NCI-H748 treated with DMSO at 0.1 percent for 48 hours (cell line): ENCODE measurements around the gene GTPBP1.

Experiments used
- DNase-seq: peaks from one replicate; lab custom pipeline; 2025; lab: John Stamatoyannopoulos, UW

GTPBP1 gene

DNA sequence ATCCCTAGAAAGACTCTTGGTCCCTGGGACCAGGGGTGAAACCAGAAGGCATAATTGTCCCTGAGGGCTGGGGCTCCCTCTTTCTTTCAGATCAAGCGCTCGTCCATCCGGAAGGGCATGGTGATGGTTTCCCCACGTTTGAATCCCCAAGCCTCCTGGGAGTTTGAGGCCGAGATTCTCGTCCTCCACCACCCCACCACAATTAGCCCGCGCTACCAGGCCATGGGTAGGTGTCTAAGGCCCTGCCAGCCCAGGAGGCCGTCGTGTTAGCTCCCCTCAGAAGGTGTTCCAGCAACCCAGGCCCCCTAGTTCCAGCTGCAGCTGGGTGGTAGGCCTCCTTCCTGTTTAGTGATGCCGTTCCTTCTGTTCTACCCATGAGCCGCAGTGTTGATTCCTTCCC lies 21.4 kb downstream of the GTPBP1 start:
- DNase-seq, result no peak

DNA sequence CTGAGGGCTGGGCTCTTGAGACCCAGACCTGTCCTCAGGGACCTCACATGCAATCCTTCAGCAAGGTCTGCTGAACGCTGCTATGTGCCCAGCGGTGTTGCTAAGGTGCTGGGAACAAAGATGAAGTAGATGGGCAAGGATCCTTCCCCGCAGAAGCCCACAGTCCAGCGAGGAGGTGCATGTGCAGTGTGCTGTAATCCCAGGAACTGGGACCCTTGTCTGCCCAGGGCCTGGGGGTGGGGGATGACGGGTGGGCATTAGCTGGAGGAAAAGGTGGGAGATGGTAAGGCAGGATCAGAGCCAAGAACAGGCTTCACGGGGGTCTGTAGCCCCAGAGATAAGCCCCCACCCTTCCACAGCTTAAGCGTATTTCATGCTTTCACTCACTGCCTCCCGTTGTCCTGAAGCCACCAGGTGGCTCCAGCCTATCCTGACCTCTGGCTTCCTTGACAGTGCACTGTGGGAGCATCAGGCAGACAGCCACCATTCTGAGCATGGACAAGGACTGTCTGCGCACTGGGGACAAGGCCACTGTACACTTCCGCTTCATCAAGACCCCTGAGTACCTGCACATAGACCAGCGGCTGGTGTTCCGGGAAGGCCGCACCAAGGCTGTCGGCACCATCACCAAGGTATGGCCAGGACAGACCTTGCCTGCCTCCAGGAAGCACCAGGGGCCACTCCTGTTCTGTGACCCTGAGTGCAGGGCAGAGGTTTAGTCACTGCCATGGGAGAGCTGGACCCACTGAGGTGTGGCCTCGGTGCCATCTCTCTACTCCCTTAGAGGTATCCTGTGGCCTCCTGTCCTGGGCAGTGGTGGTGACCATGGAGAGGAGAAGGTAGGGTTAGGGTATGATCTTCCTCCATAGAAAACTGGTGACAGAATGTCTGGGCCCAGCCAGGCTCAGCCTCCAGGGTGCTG lies 22.0 kb downstream of the GTPBP1 start:
- DNase-seq, result no peak

DNA sequence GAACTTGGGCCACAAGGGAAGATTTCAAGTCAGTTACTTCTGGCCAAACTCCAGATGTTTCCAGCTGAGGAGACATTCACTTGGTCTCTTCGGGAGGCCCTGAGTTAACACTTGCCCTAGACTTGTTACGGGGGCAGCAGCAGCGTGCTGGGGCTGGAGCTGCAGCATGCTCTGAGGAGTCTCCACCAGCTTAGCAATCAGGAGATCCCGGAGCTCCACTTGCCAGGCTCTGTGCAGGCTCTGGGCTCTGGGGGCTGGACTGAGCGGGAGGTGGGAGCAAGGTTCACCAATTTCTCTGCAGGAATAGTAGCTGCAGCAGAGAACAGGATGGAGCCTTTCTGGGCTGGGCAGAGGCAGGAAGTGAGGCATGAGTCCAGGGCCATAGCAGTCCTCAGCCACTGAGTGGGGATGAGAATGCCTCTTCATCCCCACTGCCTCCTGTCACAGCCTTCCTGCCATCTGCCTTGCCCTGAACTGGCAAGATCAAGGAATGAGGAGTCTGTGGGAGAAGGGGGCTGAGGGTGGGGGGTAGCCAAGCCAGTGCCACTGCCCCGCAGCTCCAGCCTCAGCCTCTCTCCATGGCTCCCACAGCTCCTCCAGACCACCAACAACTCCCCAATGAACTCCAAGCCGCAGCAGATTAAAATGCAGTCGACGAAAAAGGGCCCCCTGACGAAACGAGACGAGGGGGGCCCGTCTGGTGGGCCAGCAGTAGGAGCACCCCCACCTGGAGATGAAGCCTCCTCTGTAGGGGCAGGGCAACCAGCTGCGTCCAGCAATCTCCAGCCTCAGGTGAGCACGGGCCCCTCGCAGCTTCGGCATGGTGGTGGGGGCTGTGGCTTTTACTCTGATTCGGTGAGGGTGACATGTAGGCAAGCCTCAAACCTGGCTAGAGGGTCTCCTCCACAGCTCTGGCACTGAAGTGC lies 23.4 kb downstream of the GTPBP1 start:
- DNase-seq, result no peak

DNA sequence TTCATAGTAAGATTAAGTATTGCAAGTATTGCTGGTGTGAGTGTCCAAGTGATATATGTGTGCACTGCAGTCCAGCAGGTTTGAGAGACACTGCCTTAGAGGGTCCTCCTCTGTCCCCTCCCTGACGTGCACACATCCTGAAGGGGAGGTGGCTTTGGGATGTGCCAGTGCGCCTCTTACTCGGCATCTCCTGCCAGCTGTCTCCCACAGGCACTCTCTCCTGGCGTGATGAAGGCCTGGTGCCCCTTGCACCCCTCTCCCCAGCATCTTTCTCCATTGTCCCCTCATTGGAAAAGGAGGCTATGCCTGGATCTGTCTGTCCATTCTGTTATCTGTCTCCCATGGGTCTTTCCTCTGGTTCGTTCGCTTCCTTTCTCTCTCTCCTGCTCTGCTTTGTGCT lies 24.2 kb downstream of the GTPBP1 start:
- no peak for DNase-seq

DNA sequence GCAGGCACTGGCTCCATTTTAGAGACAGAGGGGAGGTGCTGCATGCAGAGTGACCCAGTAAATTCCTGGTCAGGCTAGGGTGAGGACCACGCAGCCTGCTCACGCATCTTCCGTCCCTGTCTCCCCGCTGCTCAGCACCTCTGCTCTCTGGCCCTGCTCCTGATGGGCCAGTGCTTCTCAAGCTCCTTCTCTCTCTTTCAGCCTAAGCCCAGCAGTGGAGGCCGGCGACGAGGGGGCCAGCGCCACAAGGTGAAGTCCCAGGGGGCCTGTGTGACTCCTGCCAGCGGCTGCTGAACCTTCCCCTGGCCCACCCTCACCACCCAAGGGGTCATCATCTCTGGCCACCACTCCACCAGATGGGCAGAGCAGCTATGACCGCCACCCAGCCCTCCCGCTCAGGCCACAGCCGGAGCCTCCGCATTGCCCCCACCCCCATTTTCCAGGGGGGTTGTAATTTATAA lies 24.7 kb downstream of the GTPBP1 start:
- no peak for DNase-seq

DNA sequence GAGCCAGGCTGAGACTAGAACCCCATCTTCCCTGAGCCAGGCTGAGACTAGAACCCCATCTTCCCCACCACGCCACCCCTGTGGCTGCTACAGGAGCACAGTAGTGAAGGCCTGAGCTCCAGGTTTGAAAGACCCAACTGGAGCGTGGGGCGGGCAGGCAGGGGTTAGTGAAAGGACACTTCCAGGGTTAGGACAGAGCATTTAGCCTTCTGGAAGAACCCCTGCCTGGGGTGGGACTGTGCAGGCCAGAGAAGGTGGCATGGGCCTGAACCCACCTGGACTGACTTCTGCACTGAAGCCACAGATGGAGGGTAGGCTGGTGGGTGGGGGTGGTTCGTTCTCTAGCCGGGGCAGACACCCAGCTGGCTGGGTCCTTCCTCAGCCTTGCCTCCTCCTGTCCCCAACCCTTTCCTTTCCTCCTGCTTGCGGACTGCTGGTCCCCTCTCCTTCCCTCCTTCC lies 26.0 kb downstream of the GTPBP1 start:
- no peak for DNase-seq

DNA sequence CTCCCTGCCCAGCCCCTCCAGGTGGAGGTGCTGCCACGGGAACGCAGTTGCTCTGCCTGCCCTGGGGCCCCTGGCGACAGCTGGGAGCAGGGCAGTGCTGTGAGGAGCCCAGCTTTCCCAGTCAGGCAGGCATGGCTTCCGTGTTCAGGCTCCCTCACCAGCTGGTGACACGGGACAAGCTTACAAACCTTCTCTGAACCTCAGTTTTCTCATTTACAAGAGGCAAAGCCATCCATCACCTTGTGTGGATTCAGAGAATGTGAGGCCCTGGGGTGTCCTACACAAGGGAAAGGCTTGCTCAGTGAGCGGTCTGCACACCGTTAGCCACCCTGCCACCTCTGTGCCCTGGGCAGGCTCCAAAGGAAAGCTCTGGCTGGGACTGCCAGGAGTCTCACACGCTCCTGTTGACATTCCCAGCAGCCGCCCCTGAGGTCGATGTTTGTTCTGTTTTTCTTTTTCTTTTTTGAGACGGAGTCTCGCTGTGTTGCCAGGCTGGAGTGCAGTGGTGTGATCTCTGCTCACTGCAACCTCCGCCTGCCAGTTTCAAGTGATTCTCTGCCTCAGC lies 26.6 kb downstream of the GTPBP1 start:
- no peak for DNase-seq

DNA sequence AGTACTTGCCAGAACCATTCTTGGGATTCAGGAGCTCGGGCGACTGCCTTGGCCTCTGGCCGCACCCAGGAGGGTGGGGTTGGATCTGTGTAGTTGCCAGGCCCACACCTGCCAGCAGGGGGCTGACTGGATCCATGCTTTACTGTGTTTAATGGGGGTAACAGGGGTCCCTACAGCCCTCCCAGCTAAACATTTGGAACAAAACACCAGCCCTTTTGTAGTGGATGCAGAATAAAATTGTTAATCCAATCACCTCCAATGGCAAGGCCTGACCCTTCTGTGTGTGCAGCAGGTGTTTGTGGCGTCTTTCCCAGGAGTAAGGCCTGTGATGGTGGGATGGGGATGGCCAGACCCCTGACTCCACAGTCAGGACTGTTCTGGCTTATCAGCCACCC lies 27.6 kb downstream of the GTPBP1 start:
- no peak for DNase-seq

DNA sequence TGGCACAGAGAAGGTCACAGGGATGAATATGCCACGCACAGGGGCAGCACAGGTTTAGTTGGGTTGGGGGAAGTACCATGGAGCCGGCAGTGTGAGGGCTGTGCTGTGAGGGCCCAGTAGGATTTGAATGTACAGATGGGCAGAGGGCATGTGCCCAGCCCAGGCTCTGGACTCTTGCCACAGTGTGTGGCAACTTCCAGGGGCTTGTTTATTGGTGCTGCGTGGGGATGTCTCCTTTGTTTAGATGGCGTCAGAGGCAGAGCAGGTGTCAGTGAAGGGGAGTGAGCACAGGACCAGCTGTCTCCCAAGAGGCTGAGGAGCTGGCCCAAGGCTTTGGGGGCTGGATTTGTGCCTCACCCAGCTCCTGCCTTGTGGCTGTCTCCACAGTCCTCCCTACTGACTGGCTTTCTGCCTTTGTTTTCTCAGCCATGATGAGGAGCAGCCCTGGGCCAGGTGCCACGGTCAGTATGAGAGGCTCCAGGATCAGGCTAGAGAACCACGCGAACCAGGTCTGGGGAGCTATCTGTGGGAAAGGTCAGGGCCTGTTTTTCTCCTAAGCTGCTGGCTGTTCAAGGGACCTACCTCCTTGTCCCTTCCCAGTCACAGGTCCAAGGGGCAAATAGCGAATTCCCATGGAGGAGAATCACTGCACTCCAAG lies 28.1 kb downstream of the GTPBP1 start:
- DNase-seq, result no peak

DNA sequence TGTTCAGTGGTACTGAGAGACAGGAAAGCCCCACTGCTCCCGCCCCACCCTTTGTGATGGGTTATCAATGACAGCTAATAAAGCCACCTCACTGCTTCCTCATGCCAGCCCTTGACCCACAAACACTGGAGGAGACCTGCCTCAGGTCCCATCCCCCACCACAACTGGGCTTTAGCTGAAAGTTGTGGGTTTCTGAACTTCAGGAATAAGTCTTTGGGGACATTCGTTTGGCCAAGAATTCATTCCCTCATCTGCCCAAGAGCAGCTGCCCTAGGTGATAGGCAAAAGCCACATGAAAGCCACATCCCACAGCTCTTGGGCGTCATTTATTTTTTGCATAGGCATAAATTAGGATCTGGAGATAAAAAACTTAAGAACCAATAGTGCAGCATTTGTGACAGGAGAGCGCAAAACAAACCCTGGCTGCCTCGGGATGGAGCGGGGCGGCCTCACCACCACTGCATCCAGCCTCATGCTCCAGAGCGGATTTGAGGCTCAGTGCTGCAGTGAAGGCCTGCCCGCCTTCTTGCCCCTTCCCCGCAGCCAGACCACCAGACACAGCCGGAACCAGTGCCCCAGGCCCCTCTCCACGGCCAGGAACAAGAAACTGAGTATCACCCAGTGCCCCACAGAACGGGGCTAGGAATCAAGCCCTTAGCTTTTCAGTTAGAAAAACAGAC lies 28.8 kb downstream of the GTPBP1 start:
- no peak for DNase-seq

DNA sequence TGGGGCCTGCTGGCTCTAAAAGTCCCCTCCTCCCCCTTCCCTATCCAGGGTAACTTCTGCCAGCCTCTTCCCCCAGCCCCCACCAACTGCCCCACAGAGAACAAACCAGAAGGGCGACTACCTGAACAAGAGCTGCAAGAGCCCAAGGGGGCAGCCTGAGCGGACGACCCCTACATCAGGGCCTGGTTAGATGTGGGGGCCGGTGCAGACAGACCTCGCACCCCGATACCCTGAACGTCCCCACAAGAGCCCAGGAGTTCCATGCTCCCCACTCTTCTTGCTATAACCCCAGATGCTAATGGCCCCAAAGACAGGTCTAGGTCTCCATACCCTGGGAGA lies 29.4 kb downstream of the GTPBP1 start:
- no peak for DNase-seq

DNA sequence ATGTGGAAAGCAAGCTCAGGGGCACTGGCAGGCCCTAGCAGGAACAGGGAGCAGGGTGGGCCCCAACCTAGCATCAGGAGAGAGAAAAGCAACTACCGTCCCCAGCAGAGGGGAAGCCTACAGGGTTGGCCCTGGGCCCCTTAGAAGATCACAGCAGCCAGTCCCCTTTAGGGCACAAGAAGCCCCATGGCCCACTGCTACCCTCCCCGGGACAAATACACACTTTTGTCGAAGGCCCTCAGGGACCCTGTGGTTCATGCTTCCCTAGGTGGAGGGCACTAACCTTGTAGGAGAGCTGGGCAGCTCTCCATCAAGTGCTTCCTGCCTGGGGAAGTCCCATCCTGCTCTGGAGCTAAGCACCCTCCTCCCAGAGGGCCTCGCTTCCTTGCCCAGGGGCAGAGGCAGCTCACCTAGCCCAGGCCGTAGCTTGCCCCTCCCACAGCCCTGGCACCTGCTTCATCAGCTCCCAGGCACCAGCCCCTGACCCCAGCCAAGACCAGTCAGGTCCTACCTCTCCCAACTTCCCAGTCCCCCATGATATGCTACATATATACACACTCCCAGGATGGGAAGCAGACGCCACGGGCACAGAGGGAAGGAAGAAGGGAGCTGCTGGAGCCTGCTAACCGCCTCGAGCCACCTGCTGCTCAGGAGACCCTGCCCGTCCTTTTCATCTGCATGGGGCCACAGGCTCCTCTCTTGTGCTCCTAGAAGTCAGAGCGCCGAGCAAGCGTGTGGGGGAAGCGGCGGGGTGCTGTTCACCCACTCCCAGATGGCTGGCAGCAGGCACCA lies 29.9 kb downstream of the GTPBP1 start:
- no peak for DNase-seq

DNA sequence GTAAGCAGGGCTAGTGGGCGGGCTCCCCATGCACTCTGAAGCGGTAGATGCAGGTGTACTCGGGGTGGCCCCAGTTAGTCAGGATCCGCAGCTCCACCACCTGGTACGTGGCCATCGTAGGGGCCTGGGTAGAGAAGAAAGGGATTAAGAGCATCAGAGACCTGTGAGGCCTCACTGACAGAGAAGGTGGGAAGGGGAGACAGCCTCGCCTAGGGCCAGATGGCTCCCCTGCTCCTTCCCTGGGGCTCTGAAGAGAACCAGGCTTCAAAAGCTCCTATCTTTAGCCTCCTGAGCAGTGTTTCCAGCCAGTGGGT lies 30.5 kb downstream of the GTPBP1 start:
- no peak for DNase-seq

DNA sequence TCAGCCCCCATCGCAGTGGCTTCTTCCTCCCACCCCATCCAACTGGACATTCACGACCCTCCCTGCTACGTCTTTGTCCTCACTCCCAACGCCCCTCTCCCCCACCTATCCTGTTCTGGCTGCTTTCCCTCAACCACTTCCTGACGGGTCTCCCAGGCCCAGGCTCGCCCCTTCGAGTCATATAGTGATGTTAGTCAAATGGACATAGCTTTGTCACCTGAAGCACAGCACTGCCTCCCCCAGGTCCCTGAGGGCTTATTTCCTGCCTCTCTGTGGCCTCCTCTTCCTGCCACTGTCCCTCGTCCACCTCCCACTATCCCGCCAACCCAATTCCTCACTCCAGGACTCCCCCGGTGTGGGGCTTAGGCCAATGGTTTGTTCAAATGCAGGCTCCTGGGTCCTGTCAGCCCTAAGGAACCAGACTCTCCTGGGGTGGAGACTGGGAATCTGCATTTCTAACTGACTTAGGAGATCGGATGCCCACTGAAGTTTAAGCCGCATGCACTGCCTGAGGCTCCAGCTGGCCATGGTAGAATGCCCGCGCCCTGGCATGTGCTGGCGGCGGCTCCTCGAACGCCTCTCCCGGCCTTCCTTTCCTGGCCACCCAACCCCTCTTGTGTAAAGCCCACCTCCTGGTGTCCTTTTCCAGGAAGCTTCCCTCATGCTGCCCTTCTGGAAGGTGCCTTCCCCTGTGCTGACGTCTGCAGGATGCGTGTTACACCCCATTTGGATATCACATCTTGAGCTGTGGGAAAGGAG lies 31.7 kb downstream of the GTPBP1 start:
- no peak for DNase-seq

DNA sequence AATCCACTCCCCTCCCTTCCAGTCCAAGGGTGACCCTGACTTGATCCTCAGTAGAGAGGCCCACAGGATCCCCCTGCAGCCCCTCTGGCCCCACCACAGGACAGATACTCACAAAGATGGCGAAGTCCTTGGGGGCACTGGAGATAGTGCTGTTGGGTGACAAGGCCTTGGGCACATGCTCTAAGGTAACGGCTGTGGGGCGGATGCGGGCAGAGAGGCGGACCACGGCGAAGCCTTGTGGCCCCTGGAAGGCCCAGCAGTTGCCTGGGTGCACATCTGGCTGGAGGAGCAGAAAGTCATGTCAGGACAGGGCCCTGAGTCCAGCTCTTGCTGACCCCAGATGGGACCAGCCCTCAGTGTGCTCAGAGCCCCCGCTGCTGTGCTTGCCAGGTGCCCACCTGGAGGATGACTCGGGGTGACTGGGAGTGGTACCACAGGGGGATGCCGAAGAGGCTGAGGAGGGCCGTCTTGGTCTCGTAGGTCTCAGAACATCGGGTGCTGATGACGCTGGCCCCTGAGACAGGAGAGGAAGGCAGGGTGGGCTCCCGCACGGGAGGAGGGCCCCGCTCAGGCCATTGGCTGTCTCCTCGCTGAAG lies 32.8 kb downstream of the GTPBP1 start:
- DNase-seq, result no peak

DNA sequence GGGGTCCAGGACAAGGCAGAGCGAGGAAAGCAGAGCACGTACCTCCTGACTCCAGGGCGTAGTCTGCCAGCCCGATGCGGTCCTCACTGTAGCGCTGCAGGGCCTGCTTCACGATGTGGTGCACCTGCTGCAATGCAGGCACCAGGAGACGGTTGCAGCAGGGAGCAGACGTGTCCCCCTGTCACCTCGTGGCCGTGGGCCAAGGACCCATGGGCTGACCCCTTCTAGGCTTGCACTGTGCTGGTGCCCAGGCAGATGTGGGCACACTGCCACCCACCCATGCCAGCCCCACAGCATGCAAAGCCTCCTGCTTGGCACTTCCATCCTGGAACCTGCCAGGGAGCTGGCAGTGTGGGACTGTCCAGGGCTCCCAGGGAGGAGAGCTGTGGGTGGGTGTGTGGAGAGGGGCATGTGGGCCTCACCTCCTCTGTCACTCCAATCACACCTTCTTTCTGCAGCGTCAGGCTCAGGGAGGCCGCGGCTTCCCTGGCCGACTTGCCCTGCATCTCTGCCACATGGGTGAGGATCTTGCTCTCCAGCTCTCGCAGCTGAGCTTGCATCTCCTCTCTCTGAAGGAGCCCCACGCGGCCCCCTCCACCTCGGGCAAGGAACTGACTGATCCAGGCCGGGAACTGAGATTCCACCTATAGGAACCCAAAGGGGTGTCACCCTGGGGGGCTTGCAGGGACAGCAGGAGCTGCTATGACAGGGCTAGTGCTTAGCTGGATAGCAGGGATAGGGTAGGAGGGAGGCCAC lies 33.7 kb downstream of the GTPBP1 start:
- no peak for DNase-seq

DNA sequence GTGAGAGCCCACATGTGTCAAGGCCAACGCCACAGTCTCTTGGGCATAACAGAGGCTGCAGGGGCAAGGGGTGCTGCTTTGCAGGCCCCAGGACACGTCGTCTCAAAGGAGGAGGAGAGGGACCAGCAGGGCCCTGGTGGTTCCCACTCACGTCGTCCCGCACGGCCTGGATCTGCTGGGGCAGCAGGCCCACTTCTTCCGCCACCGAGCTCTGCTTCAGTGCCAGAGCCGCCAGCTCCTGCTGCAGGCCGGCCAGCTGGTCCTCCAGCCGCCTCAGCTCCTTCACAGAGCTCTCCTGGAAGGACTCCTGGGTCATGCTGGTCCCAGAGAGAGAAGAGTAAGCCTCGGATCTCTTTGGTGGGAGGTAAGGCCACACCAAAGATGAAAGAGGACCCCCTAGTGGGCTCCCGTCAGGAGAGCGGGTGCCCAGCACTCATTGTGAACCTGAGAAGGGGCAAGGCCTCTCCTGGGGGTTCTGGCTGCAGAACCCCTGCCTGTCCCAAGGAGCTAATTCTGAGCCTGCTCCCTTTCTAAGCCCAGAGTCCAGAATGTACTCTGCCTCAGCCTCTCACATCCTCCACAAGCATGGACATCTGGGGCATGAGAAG lies 34.5 kb downstream of the GTPBP1 start:
- DNase-seq, result no peak

DNA sequence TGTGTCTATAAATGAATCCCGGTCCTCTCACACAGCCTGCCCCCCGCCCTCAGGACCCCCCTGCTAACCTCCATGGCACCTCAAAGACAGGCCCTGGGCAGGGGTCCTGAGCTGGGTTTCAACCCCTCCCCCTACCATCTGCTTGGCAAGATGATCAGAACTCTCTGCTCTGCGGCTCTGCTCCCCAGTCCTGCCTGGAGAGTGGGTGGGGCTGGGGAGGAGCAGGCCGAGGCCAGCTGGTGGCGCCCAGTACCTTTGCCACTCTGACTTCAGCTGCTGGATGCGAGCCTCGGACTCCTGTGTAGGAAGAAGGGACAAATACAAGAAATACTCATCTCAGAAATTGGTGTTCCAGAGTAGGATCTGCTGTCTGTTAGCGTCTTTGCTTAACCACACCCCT lies 35.0 kb downstream of the GTPBP1 start:
- DNase-seq, result no peak
